ENCODE data around the gene GUK1. TPM values are rescaled to one million over a fixed set of nuclear protein-coding genes. Genes with fewer than 3 reads are reported as not detected.
A peak's percentile ranks its signal among the peaks of the same experiment; 100 is the strongest.

GUK1 gene
- total and polyA plus RNA-seq, 2 of the 4 experiments (the other 2 are of a cell fraction) = 465 to 548 TPM

GRCh38 chr1:228142155-228142691 lies 2.1 kb downstream of the GUK1 start:
- Histone ChIP-seq H2AK9ac (replicated peaks; ENCODE audit: low read depth, low read length, poor library complexity) (peak overlapping the region; percentile 56), H4K5ac (ENCODE audit: low read depth, low read length) (no peak overlapping the region), H3K4me3 (ENCODE audit: insufficient read depth, low read depth, low read length) (no peak overlapping the region), H3K23ac (ENCODE audit: low read depth, low read length) (no peak overlapping the region), H4K8ac (ENCODE audit: low read depth in 2 of 2, low read length in 2 of 2) (no peak overlapping the region), H3K18ac (ENCODE audit: low read depth, low read length) (no peak overlapping the region), H2AK5ac (ENCODE audit: low read depth, low read length) (no peak overlapping the region; the same call in 1 of the 2 replicates), H3K14ac (replicated peaks; ENCODE audit: low read depth, low read length) (no peak overlapping the region), H4K91ac (ENCODE audit: insufficient read depth, low read depth, low read length) (no peak overlapping the region), H3K4me1 (ENCODE audit: control insufficient read depth, insufficient read depth, low read length) (peaks cover 19% of the 10 kb centered on the region), H3K4me2 (ENCODE audit: low read depth, low read length) (peak overlapping the region; percentile 93; the same call in 1 of the 2 replicates), H2BK5ac (ENCODE audit: low read depth, low read length, poor library complexity, severe bottlenecking) (no peak overlapping the region), H4K20me1 (ENCODE audit: insufficient read depth, low read length) (peaks cover 67% of the 10 kb centered on the region), H3K4ac (ENCODE audit: low read depth, low read length) (no peak overlapping the region), H3K9ac (ENCODE audit: low read depth, low read length) (no peak overlapping the region), H3K27ac (ENCODE audit: insufficient read depth, low read length) (peak overlapping the region; percentile 28; the same call in 1 of the 2 replicates), H3K79me1 (ENCODE audit: low read depth in 1 of 2, low read length in 2 of 2) (peaks cover 0 to 55% of the 10 kb centered on the region in 2 experiments; a peak in 2 of 4 replicates), H3K27me3 (ENCODE audit: control insufficient read depth, insufficient read depth, low read length) (no peaks in the 10 kb centered on the region; the same call in 1 of the 2 replicates), H2BK20ac (ENCODE audit: low read depth, low read length) (no peak overlapping the region), H3K36me3 (ENCODE audit: control insufficient read depth, insufficient read depth, low read length) (peaks cover 11% of the 10 kb centered on the region), H2BK120ac (ENCODE audit: low read depth, low read length) (no peak overlapping the region), H3K56ac (ENCODE audit: extremely low read depth, insufficient read depth, low read length) (no peak overlapping the region), H3K9me3 (ENCODE audit: control insufficient read depth, insufficient read depth, low read length) (no peaks in the 10 kb centered on the region), H2BK15ac (ENCODE audit: low read depth, low read length) (no peak overlapping the region), H3K9me1 (ENCODE audit: insufficient read depth, low read length) (peaks cover 24% of the 10 kb centered on the region), H2AFZ (replicated peaks; ENCODE audit: low read length, poor library complexity) (peak overlapping the region; percentile 14)
- dilution Hi-C loops (cut with HindIII; ENCODE audit: low sequenced_read_pairs, unreplicated experiment) = no loop called here
- POLR2A ChIA-PET (ENCODE audit: unreplicated experiment) = no interaction called here
- ATAC-seq (ENCODE audit: low read depth) (no peak), DNase-seq (no peak)
- BruUV-seq (replicated peaks) = no TSS peak
- WGBS, 2 experiments (ENCODE audit: extremely low coverage in 2 of 2, insufficient read length in 1 of 2) = 80% methylated on average over 1 of the region's 16 CpGs; no CpG with 5 or more reads in 1 of the 2 experiments
- CTCF ChIA-PET = interaction anchor here (1.3 kb wide), 1 partner anchor 146 kb away, joined by 4 read pairs; no protein-coding TSS in a partner anchor
- no peak for TF ChIP-seq RCOR1 (IDR thresholded peaks at IDR 0.05; ENCODE audit: insufficient replicate concordance, low read length)
- no peak for TF ChIP-seq BHLHE40 (IDR thresholded peaks at IDR 0.05; ENCODE audit: low read depth, low read length)
- no peak for TF ChIP-seq FOS (IDR thresholded peaks at IDR 0.05; ENCODE audit: low read depth, low read length)
- no peak for TF ChIP-seq POLR2A (IDR thresholded peaks at IDR 0.05; ENCODE audit: low read depth, low read length)
- TF ChIP-seq NFE2L2 (IDR thresholded peaks at IDR 0.05; ENCODE audit: low read depth, low read length) = no peak
- no peak for TF ChIP-seq CTCF (conservative IDR thresholded peaks at IDR 0.05; ENCODE audit: low read depth, low read length)
- no peak for TF ChIP-seq CEBPB (IDR thresholded peaks at IDR 0.05; ENCODE audit: low read depth, low read length)
- no peak for TF ChIP-seq MXI1 (IDR thresholded peaks at IDR 0.05; ENCODE audit: borderline replicate concordance, low read depth, low read length)
- TF ChIP-seq RAD21 (IDR thresholded peaks at IDR 0.05; ENCODE audit: low read length) = no peak
- no peak for TF ChIP-seq RFX5 (IDR thresholded peaks at IDR 0.05; ENCODE audit: low read depth, low read length)
- TF ChIP-seq USF2 (IDR thresholded peaks at IDR 0.05; ENCODE audit: low read depth, low read length) = no peak
- TF ChIP-seq ELK1 (IDR thresholded peaks at IDR 0.05; ENCODE audit: borderline replicate concordance, low read depth, low read length) = no peak
- no peak for TF ChIP-seq MAFK (IDR thresholded peaks at IDR 0.05; ENCODE audit: low read depth, low read length)
- in situ Hi-C loops (cut with MboI; ENCODE audit: low sequenced_read_pairs) = no loop called here
- intact Hi-C loops (cut with micrococcal nuclease) = loop anchor here (5.0 kb wide), 1 partner anchor 40 kb away; the partner anchor contains the start of gene C1orf35
